Measurements from ENCODE around the gene KRTAP10-6.

DNA sequence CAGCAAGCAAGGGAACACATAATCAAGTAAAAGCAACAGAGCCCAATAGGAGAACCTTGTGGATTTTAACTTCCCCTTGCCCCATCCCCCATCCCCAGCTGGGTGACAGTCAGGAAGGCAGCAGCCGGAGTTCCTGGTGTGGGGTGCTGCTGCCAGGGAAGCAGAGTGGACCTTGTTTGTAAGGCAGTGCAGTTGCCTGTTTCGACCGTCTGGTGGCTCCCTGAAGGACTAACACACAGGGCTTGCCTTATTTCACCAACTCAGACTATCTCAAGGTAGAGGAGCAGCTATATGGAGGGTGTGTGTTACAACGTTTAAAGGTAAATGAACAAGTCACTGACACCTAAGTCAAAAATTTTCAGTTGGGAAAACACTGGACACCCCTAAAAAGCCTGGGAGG lies 26.2 kb upstream of the KRTAP10-6 start:
- peak; percentile 58 to 69 (median 67) for TF ChIP-seq CTCF (IDR thresholded peaks at IDR 0.05; ENCODE audit: control extremely low read depth in 1 of 3, insufficient read depth in 1 of 3, low read depth in 1 of 3, low read length in 3 of 3)
- no peak for TF ChIP-seq BRCA1 (IDR thresholded peaks at IDR 0.05; ENCODE audit: low read depth, low read length)
- no peak for TF ChIP-seq SP2 (IDR thresholded peaks at IDR 0.05; ENCODE audit: low read length)
- TF ChIP-seq CREB1 (IDR thresholded peaks at IDR 0.05), result no peak
- TF ChIP-seq SP1 (IDR thresholded peaks at IDR 0.05; ENCODE audit: low read depth, low read length), result no peak
- TF ChIP-seq ZNF274 (IDR thresholded peaks at IDR 0.05; ENCODE audit: borderline replicate concordance, extremely low read depth, low read length), result no peak
